LNCaP clone FGC (cell line): ENCODE data around the gene UNC119B.

Experiments used
- DNase-seq: peaks from one replicate; pipeline ENCODE4 v3.0.0-alpha.2; 2011; ENCODE audit warnings: low read depth
- H3K4me3 ChIP-seq: 2 replicates; pipeline ENCODE4 v1.5.1; 2011; ENCODE audit warnings: mild to moderate bottlenecking, low read depth, low read length, control low read depth
- TF ChIP-seq, protein P1 (sequence below): IDR thresholded peaks from 2 replicates; pipeline ENCODE4 v1.5.1; 2012; ENCODE audit warnings: mild to moderate bottlenecking; ENCODE audit not compliant: control insufficient read depth, insufficient read depth; ENCODE audit errors: extremely low read depth

UNC119B gene

DNA sequence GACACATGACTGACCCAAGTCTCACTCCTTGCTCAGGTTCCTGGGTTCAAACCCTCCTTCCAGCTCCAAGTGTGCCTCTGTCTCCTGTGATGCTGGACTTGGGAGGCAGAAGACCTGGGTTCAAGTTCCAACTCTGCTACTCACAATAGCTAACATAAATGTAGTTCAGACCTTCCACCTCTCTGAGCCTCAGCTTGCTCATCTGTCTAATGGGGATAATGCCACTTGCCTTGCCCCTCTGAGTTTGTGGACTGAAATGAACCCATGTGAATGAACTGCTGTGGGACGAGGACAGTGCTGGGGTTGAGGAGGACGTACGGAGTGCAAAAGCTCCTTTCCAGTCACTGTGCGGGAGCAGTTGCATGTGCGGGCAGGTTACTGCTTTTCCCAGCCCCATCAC is 56.3 kb downstream of the UNC119B start:
- DNase-seq: no peak
- TF ChIP-seq, protein P1, sequence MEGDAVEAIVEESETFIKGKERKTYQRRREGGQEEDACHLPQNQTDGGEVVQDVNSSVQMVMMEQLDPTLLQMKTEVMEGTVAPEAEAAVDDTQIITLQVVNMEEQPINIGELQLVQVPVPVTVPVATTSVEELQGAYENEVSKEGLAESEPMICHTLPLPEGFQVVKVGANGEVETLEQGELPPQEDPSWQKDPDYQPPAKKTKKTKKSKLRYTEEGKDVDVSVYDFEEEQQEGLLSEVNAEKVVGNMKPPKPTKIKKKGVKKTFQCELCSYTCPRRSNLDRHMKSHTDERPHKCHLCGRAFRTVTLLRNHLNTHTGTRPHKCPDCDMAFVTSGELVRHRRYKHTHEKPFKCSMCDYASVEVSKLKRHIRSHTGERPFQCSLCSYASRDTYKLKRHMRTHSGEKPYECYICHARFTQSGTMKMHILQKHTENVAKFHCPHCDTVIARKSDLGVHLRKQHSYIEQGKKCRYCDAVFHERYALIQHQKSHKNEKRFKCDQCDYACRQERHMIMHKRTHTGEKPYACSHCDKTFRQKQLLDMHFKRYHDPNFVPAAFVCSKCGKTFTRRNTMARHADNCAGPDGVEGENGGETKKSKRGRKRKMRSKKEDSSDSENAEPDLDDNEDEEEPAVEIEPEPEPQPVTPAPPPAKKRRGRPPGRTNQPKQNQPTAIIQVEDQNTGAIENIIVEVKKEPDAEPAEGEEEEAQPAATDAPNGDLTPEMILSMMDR: no peak

GRCh38 chr12:120767071-120768024 is 57.1 kb downstream of the UNC119B start:
- H3K4me3 ChIP-seq: no peak overlapping the region
- TF ChIP-seq, protein P1: no peak
- DNase-seq: no peak

More for the DNA sequence above, 56.3 kb downstream of the UNC119B start:
- H3K4me3 ChIP-seq: no peak overlapping the region

DNA sequence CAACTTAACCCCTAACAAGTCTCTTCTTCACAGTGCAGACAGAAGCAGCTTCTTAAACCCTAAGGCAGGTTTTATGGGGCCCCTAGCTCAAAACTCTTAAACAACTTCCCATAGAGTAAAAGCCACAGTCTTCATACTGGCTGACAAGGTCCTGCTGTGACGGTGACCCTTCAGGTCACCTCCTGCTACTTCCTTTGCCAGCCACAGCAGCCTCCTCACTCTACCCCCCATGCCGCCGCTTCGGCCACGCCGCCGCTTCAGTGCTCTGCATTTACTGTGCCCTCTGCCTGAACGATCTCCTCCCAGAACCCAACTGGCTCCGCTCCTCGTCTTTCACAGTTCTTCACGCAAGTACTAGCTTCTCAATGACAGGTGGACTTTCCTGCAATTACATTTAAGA is 60.8 kb downstream of the UNC119B start:
- no peak for DNase-seq
- TF ChIP-seq, protein P1: no peak
- H3K4me3 ChIP-seq: no peak overlapping the region
